Renal cortical epithelial cell (primary cell): Measurements from ENCODE around the gene NR5A2. TPM values are rescaled to one million over a fixed set of nuclear protein-coding genes. Genes with fewer than 3 reads are reported as not detected.

Experiments used
- DNase-seq: peaks from one replicate; pipeline ENCODE4 v3.0.0-alpha.2; 2011; ENCODE audit warnings: low read depth
- total RNA-seq: library from RNA; depleted of rRNA; stranded (reverse); fragments of >200 nt; gene quantifications from 2 replicates; pipeline ENCODE4 v1.2.3, GENCODE V29; 2014

NR5A2 gene
- total RNA-seq, 1 donor from 2014 or later = 0.05 TPM

DNA sequence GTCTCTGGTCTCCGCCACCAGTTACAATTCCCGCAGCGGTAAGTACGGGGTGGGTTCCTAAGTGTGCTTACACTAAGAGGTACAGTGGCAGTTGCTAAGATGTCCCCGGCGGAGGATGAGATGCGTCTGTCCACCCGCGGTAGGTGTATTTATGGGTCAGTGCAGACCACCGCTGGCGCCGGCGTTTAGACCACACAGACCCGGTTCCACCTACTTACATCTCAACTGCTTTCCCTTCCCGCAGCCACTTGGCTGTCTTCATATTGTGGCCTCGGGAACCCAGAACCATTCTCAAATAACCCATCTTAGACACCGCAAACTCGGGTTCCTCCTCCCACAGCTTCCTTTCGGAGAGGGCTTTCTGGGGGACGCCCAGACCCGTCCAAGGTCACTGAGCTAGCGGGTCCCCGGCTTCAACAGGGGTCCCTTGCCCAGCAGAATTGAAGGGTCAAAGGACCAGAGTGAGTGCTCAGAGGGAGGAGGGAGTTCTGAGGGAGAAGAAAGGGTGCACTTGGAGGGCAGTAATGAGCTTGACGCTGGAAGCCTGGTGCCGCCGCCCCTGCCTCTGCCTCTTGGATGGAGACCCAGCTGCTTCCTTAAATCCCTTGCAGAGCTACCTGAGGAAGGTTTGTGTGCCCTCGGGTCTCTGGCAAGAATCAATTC, 8.6 kb downstream of the NR5A2 start:
- no peak for DNase-seq

DNA sequence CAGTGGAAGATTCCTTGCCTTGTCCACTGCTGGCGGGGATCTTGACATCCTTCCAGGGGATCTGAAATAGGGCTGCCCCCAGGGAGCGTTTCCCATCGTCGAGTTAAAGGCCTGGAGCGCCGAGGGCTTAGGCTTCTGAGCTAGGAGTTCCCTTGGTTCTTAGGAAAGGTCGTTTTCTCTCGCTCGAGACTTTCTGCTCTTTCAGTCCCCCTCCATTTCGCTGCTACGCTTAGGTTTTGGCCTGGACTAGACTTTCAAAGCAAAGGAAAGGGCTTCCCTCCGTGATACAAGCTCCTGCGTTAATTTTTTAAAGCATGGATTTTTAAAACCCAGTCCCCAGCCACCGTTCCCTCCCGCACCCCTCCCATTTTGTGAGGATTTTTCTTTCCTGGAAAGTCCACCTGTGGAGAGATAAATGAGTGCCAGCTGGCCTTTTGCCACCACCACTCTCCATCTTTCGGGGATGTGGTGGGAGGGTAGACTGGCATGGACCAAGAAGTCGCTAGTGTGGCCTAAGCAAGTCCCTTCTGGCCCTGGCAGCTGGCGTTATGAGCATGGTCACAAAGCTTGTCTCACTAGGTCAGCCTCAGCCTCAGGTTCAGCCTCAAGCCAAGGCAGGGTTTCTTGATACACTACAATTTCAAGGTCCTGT, 9.2 kb downstream of the NR5A2 start:
- DNase-seq = no peak

DNA sequence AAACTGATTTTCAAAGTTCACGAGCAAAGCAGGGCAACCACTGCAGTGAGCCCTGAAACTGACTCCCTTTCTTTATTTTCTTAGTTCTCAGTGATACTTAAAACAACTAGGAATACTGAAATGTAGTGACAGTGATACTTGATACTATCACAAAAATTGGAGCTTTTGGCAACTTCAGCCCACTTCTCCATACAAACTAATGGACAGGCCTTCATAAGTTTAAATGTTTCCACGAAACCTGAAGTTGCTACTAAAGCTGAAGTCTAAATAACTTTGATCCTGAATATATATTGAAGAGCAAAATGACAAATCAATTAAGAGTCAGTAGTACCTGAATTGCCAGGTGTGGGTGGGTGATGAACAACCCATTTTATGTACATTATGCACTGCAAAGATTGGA, 10.0 kb downstream of the NR5A2 start:
- no peak for DNase-seq

DNA sequence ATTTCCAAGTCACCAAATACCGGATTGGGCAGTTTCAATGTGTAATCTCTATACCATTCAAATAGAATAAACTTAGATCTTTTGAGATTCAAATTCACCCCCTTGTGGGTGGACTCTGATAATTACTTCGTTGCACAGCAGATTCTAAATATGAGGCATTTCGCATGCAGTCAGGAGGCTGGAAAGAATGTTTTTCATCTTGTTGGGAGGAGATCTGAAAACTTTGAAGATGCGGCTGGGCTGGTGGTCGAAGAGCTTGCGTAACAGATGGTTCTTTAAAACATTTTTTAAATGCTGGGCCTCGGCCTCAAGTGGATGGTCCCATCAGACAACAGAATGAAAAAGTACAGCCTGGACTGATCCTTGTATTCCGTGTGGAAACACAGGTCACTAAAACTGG, 10.4 kb downstream of the NR5A2 start:
- DNase-seq = no peak

DNA sequence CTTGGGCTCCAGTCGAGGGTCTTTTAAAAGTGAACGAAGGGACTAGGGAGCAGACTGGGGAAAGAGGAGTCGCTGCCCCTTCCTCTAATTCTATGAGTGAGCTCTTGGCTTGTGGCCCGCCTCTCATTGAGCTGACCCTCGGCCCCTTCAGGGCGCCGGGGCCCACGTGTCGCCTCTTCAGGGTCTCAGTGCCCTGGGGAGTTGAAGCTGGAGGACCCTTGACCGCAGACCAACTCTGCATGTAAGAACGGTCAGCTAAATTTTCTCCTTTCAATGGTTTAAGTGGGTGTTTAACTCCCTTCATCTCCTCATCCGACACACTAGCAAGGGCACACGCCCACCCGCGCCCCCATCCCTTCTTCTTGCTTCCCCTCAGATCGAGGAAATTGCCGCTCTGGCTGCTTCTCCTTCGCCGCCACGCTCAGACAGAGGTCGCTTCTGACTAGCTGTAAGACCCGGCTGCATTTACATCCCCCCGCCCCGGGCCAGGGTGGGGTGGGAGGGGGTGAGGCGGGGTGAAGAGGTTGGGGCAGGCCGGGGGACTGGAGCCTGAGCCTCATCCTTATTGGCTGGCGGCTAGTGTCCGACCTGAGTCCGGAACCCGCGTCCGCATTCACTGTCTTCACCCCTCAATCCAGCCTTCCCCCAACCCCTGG, 10.9 kb downstream of the NR5A2 start:
- DNase-seq = no peak

DNA sequence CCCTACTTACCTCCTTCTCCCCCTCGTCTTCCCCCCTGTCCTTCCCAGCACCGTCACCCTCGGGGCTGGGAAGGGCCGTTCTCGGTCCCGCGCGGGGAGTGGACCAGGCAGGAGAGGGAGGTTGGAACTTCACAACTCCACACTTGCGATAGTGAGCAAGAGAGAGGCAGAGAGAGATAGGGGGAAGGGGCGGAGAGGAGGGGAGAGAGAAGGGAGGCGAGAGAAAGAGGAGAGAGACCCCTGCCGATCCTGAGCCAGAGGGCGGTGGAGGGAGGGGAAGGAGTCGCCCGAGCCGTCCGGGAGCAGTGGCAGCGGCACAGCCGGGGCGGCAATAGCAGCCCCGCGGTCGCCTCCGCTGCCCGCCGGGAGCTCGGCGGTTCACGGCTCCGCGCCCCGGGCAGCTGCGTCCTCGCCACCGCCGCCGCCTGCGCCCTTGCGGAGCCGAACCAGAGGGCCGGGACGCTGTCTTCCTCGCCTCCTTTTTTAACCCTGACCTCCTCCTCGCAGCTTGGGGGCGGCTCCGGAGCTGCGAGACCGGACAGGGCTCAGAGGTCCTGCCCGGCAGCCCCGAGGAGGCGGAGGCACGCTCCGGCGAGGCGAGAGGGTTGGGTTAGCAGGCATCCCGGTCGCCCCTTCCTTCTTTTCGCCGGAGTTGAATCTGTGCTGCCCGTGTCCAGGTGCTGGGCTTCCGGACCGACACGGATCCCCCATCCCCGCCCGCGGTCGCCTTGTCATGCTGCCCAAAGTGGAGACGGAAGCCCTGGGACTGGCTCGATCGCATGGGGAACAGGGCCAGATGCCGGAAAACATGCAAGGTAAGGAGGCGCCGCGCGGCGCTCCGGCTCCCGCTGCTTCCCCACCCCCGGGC, 11.7 kb downstream of the NR5A2 start:
- DNase-seq = no peak

- DNase-seq = no peak
These were observed 12.5 kb downstream of the NR5A2 start for GRCh38 chr1:200039849-200040474.

DNA sequence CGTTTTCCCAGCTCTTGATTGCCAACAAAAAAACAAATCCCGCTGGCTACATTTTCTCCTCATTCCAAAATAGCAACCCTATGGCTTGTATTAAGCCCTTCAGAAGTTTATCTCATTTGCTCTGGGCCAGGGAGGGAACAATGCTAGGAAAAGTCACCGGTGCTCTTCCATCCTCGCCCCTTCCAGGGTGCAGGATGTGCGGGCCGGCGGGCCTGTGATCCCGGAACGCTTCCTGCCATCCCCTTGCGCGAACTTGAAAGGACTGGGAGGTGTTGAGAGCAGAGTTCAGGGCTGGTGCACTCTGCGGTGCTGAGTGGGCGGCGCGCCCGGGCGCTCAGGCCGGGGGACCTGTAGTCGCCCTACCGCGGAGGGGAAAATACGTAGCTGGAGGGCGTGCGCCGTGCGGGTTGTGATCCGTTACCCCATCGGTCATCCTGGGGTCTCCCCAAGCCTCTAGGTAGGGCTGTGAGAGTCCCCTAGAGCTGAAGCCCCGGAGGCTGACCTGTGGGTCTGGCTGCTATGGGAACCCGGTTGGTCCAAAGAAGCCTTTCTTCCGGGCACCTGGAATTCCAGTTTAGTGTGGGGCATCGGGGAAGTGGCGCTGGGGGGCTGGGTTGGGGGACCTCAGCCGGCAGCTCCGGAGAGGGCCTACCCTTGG, 13.1 kb downstream of the NR5A2 start:
- no peak for DNase-seq

DNA sequence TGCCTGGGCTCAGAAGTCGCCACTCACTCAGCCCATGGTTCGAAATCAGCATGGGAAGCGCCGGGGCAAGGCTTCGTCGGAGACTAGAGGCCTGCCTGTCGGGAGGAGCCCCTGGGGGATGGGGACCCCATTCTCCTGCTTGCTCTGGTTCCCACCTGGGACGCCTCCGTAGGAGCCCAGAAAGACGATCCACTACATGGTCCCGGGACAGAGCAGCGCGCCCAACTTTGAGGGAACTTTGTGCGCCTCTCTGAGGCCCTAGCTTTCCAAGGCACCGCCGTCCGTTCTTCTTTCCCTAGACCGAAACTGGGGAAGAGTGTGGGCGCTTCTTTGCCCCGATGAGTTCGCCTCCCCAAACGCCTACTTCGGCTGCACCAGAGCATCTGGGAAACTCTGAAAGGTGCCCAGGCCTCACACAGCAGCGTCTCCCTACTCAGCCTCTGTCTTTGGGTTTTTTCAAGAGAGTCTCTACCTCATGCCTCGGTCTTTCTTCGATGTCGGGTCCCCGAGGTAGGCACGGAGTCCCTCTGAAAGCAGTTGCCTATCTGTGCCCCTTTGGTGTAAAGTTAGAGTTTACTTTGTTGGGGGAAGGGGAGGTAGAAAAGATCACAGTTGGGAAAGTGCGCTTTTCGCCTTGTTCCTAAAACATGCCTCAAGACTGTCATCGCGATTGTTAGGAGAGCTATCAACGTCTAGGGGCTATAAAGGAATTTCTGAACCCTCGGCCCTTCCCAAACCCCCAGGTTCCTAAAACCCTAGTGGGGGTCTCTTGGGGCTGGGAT, 14.0 kb downstream of the NR5A2 start:
- DNase-seq = no peak

DNA sequence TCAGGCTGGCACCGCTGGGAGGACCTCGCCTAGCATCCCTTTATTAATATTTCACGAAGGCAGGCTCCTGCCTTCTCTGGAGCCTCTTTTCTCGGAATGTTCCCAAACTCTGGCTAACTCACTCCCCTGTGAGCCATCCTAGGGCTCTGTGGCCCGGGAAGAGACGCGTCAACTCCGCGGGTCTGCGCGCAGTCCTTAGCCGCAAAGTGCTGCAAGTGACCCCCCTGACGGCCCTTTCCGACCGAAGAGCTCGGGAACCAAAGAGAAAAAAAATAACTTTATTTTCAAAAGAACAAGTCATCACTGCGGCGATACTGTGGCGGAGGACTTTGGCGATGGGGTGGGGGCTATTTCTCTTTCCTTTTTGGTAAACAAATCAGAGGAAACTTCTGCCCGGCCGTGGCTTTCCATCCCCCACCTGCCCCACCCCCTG, 14.6 kb downstream of the NR5A2 start:
- DNase-seq = no peak

GRCh38 chr1:200042552-200043335, 15.2 kb downstream of the NR5A2 start:
- DNase-seq = no peak

DNA sequence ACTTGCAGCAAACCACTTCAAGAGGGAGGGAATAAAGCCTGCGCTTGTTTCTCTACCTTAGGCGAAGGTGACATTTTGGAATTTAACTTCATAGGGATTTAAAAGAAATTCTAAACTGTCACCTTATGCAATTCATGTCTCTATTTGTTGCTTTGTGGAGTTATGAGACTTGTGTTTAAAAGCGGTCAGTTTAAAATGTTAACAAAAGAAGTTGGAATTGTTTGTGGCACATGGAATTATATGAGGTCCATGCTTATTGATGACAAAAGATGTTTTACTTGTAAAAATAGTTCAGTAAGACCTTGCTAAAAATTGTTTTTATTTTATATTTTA, 15.8 kb downstream of the NR5A2 start:
- no peak for DNase-seq

- DNase-seq = no peak
These were observed 18.6 kb downstream of the NR5A2 start for GRCh38 chr1:200046115-200046514.

- no peak for DNase-seq
These were observed 20.7 kb downstream of the NR5A2 start for GRCh38 chr1:200048244-200048643.

GRCh38 chr1:200049810-200050209, 22.3 kb downstream of the NR5A2 start:
- DNase-seq = no peak

DNA sequence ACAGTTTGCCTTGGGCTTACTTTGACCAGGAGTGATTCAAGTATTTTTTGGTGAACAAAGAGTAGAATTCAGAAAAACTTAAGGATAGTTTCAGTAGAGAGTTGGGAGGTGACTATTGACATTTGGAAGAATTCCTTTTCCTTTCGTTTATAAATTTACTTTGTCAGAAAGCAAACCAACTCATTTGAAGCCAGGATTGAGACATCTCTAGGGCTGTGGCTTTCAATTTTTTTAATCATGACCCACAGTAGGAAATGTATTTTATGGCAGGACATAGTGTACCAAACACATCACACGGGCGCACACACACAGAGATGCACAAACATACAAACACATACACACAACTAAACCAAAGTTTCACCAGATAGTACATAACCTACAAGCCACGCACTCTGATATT, 24.1 kb downstream of the NR5A2 start:
- no peak for DNase-seq

GRCh38 chr1:200053091-200053490, 25.6 kb downstream of the NR5A2 start:
- DNase-seq = no peak

- DNase-seq = no peak
These were observed 26.1 kb downstream of the NR5A2 start for GRCh38 chr1:200053646-200054045.

DNA sequence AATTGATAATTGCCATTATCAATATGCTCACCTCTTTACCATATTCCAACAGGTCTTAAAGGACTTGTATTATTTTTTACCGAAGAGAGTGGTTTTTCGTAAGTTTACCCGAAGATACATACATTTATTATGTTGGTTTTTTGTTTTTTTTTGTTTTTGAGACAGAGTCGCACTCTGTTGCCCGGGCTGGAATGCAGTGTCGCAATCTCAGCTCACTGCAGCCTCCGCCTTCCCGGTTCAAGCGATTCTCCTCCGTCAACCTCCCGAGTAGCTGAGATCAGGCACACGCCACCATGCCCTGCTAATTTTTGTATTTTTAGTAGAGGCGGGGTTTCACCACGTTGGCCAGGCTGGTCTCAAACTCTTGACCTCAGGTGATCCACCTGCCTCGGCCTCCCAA, 30.8 kb downstream of the NR5A2 start:
- no peak for DNase-seq

DNA sequence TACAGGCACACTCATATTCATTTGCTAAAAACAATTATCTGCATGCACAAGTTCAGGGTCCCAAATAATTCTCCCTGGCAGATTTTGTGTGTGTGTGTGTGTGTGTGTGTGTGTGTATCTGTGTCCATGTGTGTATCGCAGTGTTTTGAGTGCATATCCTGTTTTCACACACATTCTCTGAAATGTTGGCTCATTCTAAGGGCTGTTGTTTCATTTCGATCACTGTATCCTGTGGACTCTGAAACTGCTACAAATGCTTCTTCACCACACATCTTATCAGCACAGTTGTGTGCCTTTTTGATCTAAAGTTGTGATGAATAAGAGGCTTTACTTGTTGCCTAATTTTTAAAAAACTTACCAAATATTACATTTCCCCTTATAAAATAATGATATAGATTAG, 34.6 kb downstream of the NR5A2 start:
- no peak for DNase-seq
